DND-41 (cell line): ENCODE results near the gene SMR3B.

ENCODE experiments used
- CTCF ChIP-seq: IDR thresholded peaks from 2 replicates; pipeline ENCODE4 v1.5.1; 2012; ENCODE audit warnings: borderline replicate concordance, low read length, moderate library complexity, mild to moderate bottlenecking; ENCODE audit not compliant: poor library complexity, severe bottlenecking; ENCODE audit errors: extremely low read depth
- EZH2 ChIP-seq: IDR thresholded peaks from 3 replicates; pipeline ENCODE4 v1.6.1; 2012; ENCODE audit warnings: borderline replicate concordance, low read depth, mild to moderate bottlenecking, moderate library complexity, low read length, inconsistent platforms; ENCODE audit not compliant: severe bottlenecking

DNA sequence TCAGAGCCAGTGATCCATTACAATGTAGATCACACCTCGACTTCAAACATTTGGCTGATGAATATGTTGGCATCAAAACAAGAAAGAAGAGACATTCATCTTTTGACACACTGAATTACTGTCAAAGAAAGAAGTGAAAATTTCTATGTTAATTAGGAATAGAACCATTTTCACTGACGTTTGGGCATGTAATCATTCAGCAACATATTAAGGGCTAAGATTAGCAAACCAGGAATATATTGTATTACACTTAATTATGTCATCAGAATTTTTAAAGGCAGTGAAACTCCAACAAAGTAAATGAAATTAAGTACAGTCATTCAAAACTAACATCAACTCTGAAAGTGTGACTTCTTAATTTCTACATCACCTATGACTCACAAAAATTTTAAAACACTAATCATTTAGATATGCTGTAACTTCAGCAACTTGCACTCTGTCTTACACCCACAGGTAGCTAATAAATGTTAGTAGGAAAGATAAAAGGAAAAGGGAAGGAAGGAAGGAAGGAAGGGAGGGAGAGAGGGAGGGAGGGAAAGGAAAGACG is 23.7 kb upstream of the SMR3B start:
- TF ChIP-seq EZH2 (no peak), CTCF (no peak)
